Measurements from ENCODE around the gene CTNNA3.

- TF ChIP-seq POLR2A (IDR thresholded peaks at IDR 0.05) (no peak), CTCF (IDR thresholded peaks at IDR 0.05) (no peak)
These were observed 1108.3 kb downstream of the CTNNA3 start for GRCh38 chr10:66587680-66588050.

Measured in uterus (tissue), 2 donors.